HG02798 (cell line): ENCODE results near the gene TRIML1.
"Not testable (repeated sequence)": the region's sequence is repeated elsewhere in the genome, so short reads cannot be mapped to it uniquely, and the experiment has no call there.

ENCODE experiments used
- ATAC-seq: cut with Tn5 transposase; IDR thresholded peaks from one replicate; pipeline ENCODE4 v1.9.1; 2021; ENCODE audit warnings: mild to moderate bottlenecking; ENCODE audit not compliant: unreplicated experiment, poor library complexity

The TRIML1 gene

DNA sequence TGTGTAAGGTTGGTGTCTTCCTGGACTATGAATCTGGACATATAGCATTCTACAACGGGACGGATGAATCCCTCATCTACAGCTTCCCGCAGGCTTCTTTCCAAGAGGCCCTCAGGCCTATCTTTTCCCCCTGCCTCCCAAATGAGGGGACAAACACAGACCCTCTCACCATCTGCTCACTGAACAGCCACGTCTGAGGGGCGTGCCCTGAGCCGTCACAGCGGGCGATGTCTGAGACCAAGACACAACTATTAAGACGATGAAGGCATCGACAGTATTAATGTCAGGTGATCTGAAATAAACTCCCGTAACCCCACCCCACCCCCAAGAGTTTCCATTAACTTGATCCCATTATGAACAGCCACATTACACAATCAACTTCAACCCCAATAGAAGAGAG is 7.9 kb downstream of the TRIML1 start:
- no peak for ATAC-seq

DNA sequence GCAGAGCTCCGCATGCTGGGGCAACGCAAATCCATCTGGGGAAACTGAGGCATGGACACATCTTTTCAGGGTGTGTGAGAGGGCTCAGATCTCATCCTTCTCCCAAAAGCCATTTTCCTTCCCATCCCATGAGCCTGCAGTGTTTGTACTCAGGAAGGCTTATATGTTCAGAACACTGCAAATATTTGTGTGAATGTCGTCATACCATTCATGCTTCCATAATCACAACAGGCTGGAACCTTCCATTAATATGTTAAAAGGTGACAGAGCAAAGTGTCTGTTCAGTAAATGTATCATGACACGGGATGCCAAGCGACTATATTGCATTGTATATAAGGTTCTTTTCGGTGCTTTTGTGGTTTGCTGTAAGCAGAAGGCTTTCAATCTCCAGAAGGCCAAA is 8.5 kb downstream of the TRIML1 start:
- ATAC-seq, result no peak

DNA sequence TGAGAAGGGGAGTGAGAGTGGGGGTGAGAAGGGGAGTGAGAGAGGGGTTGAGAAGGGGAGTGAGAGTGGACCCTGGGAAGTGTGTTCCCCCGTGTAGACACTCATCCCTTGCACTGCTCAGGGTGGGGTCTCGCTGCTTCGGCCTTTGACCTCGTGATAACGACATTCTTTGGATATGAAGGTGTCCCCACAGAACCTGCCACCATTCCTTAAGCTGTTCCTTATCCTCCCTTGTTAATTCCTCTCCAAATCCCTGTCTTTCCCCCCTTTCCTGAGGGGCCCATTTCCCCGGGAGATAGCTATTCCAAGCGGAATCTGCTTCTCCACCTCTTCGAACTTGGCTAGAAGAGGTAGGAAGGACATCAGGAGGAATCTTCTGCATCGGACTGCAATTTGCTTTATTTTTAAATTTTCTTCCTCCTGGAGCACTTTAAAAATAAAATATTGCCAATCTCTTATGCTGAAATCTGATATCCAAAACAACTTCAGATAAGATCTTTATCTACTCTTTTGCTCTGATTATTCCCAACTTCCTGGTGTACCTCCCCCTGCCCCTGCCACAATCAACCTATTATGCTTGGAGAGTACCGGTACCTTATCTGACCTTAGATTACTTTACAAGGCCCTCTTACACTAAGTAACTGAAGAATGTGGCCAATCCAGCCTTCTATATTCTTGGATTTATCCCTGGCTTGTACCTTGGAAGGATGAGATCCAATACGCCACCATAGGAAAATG is 15.6 kb downstream of the TRIML1 start:
- no peak for ATAC-seq

DNA sequence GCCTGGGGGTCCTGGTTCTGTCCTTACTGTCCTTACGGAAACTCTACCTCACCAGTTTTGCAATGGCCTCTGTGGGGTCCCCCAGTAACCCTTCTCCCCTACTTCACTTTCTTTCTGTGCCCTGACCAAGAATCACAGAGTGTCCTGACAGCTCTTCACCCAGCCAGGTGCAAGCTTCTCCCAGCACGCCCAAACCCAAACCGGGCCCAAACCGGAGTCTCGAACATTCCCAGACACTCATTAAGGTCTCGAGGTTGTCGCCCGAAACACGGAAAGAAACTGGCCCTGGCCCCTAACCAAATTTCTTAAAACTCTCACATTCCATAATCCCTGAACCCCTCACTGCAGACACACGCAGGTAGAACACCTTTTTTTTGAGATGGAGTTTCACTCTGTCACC is 19.1 kb downstream of the TRIML1 start:
- no peak for ATAC-seq

DNA sequence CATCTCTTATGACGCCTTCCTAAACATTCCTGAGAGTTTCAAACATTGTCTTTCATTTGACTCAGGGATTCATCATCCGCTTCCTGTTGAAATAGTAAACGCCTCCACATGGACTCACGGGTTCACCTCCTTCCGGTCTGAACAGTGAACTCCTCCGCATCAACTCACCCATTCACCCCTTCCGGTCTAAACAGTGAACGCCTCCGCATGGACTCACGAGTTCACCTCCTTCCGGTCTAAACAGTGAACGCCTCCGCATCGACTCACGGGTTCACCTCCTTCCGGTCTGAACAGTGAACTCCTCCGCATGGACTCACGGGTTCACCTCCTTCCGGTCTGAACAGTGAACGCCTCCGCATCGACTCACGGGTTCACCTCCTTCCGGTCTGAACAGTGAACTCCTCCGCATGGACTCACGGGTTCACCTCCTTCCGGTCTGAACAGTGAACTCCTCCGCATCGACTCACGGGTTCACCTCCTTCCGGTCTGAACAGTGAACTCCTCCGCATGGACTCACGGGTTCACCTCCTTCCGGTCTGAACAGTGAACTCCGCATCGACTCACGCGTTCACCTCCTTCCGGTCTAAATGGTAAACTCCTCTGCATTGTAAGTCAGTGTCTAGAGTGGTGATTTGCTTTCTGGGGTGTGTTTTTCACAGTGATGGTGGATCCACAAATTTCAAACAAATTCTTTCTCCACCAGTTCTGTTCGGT is 20.4 kb downstream of the TRIML1 start:
- ATAC-seq, result not testable (repeated sequence)

DNA sequence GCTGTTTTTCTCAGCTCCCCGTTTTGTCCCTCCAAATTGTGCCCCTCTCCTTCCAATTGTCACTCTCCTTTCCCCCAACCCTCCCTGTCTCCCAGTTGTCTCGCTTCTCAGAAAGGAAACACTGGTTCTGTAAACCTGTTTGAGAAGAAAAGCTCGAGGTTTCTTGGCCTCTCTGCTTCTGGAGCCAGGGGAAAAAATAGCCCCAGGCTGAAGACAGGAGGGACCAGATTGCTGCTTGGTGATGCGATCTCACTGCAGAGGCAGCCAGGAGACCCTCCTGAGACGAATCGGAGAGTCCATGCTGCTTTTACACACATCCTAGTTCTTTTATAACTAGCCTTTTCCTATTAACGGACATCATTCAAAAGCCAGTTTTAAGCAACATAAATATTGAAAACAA is 21.2 kb downstream of the TRIML1 start:
- no peak for ATAC-seq

DNA sequence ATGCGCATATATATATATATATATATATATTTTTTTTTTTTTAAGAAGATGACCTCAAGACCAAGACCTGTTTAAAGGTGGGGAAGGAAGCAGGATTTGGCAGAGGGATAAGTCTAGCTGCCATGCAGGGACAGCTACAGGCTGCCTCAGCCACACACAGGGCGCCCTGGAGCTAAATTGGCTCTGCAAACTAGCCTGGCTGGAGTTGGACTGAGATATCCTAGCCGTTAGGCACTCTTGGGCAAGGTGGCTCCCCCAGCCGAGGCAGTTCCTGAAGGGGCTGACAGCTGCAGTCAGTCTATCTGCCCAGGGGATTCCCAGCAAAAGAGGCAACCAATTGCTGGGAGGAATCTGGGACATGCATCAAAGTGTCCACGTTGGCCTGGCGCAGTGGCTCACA is 21.9 kb downstream of the TRIML1 start:
- no peak for ATAC-seq

DNA sequence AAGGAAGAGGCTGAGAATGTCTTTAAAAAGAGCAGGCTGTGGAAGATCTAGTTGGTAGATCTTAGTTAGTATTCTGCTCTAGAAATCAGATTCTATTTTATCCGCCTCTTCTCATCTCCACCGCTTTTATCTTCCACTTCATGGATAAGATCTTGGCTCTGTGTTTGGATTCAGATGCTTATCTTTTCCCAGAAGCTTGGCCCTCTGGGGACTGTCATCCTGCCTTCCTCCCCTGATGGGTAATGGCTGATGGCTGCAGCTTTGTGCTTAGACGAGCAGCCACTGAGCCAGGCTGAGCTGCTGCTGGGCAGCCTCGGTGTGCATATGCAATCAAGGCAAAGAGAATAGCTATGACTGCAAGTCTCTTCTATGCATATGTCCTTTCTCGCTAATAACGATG is 23.5 kb downstream of the TRIML1 start:
- no peak for ATAC-seq

DNA sequence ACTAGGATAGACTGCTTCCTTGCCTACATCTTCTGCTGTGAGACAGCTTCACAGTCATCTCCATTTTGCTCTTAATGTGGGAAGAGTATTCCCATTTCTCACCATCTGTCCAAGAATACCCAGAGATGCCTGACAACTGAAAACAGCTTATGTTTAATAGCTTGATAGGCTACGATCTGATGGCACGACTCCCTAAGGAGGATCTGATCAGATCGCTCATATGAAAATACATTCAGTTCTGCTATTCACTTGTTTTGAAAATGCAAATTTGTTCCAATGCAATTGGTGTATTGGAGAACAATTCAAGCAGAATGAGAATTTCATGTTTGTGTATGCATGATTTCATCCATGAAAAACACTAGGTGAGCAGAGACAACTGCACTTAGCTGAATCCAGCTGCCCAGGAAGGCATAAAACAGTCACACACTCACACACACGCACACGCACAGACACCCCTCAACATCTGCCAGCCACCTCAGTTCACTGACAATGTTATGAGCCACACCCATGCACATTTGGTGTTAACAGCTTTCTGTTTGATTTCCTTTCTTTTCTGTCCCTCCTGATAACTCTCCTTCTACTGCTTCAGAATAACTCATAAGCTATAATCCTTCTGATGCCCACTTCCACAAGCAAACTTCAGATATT is 29.6 kb downstream of the TRIML1 start:
- ATAC-seq, result no peak

DNA sequence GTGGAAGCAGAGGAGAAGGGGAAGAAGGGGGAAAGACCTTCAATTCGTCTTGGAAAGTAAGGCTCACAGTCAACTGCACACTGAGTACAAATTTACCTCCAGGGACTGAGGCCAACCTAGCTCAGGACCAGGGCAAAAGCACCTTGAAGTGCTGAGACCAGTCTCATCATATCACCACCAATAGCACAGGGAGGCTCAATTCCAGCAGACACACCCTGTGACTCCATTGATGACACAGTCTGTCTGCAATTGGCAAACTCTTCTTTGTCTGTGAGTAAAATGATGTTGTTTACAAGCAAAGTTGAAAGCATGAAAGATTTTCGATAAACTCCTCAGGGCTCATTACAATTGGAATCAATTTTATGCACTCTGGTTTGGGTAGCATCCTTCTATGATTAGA is 32.3 kb downstream of the TRIML1 start:
- ATAC-seq, result no peak

DNA sequence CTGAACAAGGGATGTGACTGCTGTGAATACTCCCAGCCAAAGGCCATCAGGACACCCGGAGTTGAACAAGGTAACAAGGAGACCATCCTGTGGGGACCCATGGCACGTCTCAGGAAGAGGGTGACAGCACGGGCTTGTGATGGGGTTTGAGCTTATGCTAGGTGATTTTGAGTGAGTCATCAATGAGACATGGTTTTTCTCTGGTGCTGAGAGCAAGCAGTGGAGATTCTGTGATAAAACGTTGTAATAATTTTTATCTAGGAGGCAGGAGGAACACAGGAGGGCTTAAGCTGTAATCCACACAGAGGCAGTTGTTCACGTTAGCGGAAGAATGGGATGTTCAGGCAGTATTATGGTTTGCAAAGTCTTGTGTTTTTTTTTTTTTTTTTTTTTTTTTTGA is 36.0 kb downstream of the TRIML1 start:
- ATAC-seq, result no peak

DNA sequence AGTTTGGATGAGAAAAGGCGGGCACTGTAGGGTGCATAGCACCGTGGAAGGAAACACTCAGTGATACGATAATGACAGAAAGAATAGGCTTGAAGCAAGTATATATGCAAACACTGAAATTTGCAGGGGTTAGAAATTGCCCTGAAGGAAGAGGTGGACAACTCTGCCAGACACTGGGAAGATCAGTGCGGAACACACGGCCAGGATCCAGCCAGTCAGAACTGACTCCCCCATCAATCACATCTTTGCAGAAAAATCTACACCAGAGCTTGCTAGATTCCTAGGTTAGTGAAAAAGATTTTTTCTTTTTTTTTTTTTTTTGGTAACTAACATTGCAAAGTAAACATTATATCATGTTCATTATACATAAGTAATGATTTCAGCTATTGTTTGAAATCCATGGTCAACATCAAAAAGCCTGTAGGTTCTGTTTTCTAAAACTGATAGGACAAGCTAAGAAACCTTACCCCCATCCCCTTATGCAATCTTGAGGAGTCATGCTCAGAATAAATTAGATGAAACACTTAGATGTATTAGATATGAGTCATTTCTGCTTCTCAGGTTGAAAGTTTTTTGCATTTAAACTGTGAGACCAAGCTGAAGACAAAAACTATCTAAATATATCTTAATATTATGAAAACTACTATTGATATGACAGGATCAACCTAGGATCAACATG is 38.9 kb downstream of the TRIML1 start:
- ATAC-seq, result no peak

DNA sequence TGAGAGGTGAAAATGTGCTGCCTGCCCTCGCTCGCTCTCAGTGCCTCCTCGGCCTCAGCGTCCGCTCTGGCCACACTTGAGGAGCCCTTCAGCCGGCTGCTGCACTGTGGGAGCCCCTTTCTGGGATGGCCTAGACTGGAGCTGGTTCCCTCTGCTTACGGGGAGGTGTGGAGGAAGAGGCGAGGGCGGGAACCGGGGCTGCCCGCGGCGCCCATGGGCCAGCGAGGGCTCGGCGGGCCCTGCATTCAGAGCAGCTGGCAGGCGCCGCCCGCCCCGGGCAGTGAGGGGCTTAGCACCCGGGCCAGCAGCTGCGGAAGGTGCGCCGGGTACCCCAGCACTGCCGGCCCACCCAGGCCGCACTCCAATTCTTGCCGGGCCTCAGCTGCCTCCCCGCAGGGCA is 39.6 kb downstream of the TRIML1 start:
- no peak for ATAC-seq

DNA sequence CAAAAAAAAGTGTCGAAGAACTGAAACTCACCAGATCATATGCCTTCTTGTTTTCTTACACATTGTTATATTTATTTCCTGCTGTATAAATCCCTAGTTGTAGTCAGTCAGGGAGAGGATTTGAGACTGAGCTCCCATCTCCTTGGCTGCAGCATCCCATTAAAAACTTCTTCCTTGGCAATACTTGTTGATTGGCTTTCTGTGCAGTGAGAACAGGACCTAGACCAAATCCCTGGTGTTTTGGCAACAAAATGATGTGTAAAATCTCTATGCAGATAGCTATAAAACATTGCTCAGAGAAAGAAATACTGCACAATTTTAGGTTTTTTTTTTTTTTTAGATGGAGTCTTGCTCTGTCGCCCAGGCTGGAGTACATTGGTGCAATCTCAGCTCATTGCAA is 47.9 kb downstream of the TRIML1 start:
- no peak for ATAC-seq

DNA sequence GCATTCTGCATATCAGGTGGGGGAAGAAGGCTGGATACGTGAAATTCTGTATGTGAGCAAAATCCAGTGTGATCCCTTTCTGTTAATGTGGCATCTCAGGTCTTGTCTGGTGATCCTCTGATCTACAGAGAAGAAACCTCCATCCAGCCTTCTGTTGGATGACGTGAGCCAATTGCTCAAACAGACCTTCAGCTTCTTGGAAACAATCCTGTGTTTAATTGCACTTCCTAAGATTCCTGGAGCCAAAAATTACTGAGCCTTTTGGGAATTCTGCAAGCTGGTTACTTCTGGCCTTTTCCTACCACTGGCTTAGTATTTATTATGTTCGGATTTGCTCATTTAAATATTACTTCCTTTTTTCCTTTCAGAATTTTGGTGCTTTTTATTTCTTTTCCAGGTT is 51.2 kb downstream of the TRIML1 start:
- no peak for ATAC-seq

DNA sequence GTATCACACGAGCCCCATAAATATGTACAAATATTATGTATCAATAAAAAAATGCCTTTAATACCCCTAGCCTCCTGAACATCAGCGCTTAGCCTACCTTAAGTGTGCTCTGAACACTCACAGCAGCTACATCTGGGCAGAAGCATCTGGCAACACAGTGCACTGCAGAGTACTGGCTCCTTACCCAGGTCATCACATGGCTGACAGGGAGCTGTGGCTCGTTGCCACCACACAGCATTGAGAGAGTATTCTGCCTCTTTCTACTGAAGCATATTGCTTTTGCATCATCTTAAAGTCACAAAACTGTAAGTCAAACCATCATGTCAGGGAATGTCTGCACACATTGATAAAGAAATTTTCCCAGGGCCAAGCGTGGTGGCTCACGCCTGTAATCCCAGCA is 55.2 kb downstream of the TRIML1 start:
- no peak for ATAC-seq

DNA sequence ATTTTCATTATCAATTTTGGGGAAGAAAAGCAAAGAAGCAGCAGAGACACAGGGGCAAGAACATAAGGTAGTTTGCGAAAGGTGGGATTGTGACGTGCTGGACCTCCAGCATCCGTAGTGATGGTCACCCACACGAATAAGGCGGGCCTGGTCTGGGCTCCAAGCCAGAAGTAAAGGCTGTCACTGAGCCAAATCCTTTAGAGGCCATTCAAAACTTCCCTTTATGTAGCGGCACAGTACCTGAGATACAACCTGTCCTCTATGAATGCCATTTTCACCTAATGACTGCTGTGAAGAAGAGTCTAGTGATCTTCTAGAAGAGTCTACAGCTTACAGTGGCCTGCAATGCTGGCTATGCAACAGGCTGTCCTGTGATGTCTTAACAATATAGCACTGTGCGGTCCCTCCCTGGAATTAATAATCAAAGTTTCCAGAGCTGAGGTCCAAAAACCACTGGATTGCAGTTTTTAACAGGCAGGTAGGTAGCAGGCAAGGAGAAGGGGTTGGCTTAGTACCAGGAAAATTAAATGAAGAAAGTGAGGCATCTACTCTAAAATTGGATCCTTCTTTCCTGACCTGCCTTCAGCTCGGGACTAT is 56.2 kb downstream of the TRIML1 start:
- no peak for ATAC-seq

DNA sequence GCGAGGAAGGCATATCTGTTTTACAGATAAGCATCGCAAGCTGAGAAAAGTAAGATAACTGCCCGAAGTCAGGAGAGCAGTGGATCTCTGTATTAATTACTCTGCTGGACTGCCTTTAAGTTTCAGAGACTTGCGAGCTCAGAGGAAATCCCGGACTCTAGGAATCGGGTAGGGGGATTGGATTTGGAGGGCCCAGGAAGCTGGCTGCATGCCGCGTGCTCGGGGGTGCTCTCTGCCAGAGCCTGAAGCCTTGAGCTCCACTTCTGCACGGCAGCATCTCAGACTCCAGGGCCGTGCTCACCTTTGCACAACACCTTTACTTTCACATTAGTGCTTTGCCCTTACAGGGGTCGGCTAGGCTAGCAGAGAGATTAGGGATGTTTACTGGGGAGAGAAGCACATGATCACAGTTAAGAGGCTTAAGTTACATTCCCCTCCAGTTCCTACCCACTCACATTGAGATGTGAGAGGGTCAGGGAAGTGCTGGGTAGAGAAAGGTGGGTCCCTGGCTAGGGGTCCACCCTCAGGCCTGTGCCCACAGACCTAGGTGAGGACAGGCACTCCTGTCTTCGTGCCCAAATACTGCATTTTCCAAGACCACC is 57.0 kb downstream of the TRIML1 start:
- no peak for ATAC-seq
